Astrocyte of the hippocampus (primary cell): ENCODE measurements around the gene LANCL3.

ENCODE experiments used
- DNase-seq: peaks from one replicate; pipeline ENCODE4 v3.0.0; 2011; ENCODE audit warnings: low read depth, low spot score

LANCL3 gene

GRCh38 chrX:37679888-37680287 lies 108.4 kb downstream of the LANCL3 start:
- no peak for DNase-seq

GRCh38 chrX:37684426-37684825 lies 113.0 kb downstream of the LANCL3 start:
- DNase-seq = peak; percentile 7

DNA sequence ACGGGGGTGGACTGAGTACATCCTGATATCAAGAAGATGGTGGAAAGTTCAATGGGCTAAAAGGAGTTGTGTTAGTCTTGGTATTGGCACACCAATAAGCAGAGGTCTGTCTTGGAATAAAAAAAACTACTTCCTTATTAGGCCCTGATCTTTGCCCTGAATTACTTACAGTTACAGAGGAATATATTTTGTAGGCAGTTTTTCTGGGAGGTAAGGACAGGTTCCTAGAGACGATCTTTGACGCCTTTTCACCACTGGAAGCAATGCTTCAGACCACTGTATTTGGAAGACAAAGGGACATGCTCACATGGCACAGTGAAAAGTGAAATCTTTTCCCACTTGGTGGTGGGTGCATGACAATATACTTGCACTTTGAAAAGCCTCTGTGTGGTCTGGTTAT lies 113.5 kb downstream of the LANCL3 start:
- no peak for DNase-seq

DNA sequence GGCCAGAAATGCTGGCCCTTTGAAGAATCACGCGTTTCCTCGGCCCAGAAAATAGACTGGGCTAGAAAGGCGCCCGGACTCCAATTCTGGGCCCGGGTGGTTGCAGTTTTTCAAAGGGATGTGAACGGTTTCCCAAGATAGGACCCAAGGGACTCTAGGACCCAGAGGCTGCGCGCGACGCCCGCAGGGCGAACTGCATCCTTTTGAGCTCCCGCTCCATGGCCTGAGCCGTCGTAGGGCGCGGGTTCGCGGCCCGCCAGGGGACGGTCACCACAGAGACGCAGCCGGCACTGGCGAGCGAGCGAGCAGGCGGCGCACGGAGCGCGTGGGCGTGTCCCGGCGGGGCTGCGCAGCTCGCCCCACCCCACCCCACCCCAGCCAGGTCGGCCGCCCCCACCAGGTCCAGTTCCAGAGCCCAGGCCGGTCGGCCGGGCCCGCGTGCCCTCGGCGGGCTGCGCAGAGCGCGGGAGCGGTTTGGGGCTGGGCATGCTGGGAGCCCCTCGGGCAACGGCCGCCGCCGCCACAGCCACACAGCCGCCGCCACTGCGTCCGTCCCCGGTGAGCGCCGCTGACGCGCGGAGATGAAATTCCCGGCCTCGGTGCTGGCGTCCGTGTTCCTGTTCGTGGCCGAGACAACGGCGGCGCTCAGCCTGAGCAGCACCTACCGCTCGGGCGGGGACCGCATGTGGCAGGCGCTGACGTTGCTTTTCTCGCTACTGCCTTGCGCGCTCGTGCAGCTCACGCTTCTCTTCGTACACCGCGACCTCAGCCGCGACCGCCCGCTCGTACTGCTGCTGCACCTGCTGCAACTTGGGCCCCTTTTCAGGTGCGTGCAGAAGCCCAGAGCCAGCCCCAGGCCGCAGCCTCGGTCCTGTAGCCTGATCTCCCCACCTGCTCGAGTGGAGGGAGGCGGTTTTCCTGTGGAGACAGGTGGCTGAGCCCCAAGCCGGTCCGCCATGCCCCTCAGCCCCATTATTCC lies 114.2 kb downstream of the LANCL3 start, which contains the start of gene XK:
Gene XK (plus strand): TSS at position 411 of the 979 bp plus-strand sequence. CDS start 171 bp downstream, at position 582.
- peak; percentile 48 for DNase-seq

DNA sequence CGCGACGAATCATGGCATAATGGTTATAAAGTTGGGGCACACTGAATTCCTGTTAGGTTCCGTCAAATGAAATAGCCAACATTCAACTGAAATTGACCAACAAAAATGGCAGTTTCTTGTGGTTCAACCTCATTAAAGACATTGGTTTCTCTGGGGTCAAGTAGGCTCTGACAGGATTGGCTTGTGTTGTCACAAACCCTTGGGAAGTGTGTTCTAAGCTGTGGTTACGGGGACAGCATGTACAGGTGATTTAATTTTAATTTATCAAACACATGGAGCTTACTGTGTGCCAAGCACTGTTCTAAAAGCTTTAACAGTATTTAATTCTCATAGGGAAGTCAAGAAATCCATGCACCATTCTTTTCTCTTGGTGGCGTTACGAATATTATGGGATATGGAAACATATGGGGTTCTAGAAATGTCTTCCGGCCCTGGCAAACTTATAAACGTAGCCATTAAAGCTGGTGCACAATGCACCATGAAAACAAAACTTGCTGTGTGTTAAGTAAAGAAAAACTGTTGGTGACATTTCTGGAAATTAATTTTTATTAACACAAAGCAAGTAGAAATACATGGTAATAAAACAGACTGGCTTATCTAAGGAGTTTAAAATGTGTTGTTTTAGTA lies 115.0 kb downstream of the LANCL3 start:
- DNase-seq = no peak

DNA sequence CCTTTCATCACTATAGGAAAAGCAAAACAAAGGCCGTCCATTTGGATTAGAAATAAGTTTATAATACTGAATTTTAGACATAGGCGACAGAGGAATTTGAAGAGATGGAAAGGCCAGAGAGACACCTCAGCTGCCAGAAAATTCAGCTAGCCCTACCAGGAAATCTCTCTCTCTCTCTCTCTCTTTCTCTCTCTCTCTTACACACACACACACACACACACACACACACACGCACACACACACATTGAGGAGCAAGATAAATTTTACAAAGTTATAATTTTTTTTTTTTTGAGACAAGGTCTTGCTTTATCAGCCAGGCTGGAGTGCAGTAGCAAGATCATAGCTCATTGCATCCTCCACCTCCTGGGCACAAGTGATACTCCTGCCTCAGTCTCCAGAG lies 115.5 kb downstream of the LANCL3 start:
- DNase-seq = no peak

DNA sequence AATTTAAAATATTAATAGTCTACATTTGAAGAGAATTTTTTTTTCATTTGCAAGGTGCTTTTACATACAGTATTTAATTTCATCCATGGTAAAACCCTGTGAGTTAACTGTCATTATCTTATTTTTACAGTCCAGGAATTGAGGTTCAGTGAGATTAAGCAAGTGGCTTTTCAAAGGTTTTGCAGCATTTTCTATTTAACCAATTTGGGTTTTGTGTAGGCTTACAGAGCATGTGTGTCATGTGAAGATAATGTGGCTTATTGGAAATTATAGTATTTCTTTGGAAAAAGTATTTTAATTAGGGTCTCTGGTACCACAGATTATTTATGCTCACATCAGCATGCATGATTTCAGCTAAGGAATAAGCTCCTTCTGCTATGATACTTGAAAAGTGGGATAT lies 118.7 kb downstream of the LANCL3 start:
- no peak for DNase-seq

GRCh38 chrX:37692918-37693317 lies 121.5 kb downstream of the LANCL3 start:
- DNase-seq = no peak

DNA sequence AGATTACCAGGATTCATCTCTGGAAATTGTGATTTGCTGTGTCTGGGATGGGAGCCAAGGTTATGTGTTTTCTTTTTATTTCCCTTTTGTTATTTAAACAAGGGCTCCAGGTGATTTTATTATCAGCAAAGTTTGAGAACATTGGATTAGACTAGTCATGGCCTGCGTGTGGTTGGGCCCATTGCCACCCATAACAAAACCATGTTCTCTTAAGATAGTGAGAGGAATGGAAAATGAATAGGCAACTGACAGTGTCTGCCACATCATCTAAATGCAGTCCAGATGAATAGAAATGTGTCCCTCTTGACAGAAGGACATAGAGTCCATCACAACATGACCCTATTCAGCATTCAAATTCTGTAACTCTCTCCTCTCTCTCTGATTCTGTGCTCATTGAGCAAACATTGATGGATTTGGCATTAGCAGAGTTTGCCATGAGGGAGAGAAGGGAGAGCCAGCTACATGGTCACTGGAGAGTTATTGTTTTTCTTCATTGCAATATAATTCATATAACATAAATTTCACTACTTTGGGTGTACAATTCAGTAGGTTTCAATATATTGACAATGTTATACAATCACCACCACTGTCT lies 125.8 kb downstream of the LANCL3 start:
- peak; percentile 17 for DNase-seq

- DNase-seq = no peak
These were observed 130.1 kb downstream of the LANCL3 start for GRCh38 chrX:37701588-37701987.

DNA sequence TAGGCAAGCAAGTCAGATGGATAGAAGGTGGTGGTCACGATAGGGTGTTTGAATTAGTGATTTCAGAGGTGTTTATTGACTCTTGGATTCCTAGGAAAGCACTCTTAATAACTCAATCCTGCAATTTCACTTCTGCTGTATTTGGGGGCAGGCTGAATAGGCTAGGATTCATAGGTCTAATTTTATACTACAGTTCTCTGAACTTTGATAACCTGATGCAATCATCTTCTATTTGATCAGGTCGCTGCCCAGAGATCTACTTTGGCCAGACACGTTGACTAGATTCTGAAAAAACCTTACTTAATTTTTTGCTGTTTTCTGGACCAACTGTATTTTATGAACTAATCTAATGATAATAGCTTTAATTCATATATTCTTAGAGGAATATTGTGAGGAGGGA lies 140.5 kb downstream of the LANCL3 start:
- no peak for DNase-seq

DNA sequence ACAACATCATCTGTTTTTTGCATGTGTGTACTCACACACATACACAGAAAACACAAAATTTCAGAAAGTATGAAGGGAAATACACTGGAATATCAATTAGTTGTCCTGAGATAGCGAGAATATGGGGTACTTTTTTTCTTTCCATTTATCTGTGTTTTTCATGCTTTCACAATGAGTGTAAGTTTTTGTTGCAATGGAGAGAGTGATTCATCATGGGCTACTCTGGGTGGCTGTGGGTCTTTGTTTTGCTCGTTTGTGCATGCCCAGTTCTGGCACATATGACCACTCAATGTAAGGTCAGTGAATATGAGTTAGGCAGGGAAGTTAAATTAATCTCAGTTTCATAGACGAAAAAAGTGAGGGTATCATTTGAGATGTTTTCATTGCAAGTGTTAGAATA lies 141.0 kb downstream of the LANCL3 start:
- DNase-seq = peak; percentile 49

DNA sequence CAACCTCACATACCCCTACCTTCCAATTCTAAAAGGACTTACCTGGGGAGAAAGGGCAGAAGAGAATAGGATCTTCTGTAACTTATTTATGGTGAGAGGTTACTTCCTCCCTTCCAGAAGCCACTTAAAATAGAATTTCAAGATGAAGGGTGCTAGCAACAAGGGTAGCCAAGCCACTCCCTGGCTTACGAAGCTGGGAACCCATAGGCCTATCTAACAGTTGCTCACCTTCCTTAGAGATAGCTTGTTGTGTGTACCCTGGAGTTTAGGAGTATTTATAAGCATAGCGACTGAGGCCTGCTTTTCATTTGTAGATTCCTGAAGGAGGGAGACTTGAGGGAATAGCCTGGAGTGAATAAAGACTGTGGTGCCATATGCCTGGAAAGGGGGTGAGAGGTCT lies 143.0 kb downstream of the LANCL3 start:
- no peak for DNase-seq

DNA sequence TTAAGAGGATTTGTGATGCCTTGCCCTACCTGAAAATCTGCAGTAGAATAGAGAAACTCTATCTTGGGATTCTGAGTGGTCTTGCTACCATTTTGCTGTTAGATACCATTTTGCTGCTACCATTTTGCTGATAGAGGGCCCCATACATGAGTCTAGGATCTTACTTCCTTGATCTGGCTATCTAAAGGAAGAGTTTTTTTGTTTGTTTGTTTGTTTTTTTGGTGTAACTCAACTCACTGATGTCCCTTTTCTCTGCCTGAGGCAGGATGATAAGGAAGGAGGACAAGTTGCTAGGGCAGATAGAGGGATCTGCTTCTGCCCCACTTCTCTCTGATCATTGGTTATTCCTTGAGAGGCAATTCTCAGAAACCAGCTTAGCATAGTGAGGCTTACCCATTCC lies 145.1 kb downstream of the LANCL3 start:
- DNase-seq = no peak

DNA sequence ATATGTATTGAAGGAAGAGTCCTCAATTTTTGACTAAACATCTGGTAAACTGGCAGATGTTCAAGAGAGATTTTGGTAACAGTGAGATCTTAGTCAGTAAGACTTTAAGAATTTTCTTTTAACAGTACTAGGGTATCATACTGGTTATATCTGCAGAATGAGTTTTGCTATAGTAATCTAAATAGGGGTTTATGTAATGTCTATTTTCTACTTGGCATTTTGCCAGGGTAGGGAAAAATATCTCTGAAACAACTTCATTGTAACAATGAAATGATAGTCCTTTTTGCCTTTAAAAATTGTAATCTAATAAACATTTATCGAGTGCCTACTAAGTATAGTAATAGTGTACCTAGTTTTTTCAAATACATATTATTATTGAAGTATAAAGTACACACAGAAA lies 146.2 kb downstream of the LANCL3 start:
- no peak for DNase-seq

- DNase-seq = no peak
These were observed 151.1 kb downstream of the LANCL3 start for GRCh38 chrX:37722595-37722994.

- no peak for DNase-seq
These were observed 154.9 kb downstream of the LANCL3 start for GRCh38 chrX:37726346-37726745.
